NCI-H2107 treated with DMSO at 0.1 percent for 48 hours (cell line): Measurements from ENCODE around the gene KRT86.
"Not testable (repeated sequence)": the region's sequence is repeated elsewhere in the genome, so short reads cannot be mapped to it uniquely, and the experiment has no call there.

ENCODE experiments used
- DNase-seq: peaks from one replicate; lab custom pipeline; 2025; ENCODE audit not compliant: unreplicated experiment; lab: John Stamatoyannopoulos, UW

Gene KRT86

GRCh38 chr12:52290483-52291134 is 16.2 kb downstream of the KRT86 start:
- not testable (repeated sequence) for DNase-seq

GRCh38 chr12:52291267-52291935 is 17.0 kb downstream of the KRT86 start, which contains the start of gene KRT81:
KRT81 (minus strand) TSS chr12:52291534; CDS start chr12:52291465, 69 bp downstream.
- no peak for DNase-seq

DNA sequence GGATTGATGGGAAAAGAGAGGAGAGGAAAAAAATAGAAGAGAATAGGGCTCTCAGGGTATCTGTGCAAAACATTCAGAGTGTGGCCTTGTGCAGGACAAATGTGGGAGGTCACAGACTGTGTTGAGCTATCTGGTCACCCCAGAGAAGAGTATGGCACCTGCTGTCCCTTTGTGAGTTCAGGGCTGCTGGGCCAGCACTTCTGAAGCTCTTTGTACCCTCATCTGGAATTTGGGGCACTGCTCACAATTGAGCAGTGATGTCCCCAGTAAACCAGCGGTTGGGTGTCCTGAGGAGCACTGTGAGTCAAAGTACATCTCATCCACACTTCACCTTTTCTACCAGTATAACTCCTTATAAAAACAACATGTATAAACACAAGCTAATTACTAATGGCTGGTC is 19.5 kb downstream of the KRT86 start:
- no peak for DNase-seq

DNA sequence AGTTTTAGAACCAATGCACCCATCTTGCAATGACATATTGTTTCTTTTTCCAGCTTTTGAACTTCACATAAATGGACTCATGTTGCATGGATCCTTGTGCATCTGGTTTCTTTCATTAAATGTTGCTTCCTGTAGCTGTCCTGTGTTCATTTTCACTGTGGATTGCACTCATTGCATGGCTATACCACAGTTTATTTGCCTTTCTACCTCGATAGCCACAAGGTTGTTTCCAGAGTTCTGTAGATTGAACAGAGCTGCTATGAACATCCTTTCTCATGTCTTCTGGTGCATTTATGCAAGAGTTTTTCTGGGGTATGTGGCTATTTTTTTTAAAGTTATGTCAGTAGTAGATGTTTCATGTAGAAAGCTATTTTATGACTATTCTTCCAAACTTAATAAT is 20.4 kb downstream of the KRT86 start:
- DNase-seq = no peak

DNA sequence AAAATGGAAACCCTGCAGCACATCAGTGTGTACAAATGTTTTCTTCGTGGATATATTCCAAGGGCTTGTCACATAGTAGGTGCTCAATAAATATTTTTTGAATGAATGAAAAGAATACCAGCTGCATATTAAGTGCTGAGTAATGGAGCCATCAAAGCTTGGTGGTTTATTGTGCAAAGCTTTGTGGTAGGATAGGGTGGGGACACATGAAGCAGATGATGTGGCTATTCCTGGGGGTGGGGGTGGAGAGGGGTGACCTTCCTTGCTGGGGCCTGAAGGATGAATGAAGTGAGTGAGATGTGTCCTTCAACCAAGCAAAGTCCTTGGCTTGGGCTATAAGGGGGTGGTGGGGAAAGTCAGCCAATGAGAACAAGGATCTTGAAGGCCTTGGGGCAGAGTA is 21.2 kb downstream of the KRT86 start:
- DNase-seq = no peak

DNA sequence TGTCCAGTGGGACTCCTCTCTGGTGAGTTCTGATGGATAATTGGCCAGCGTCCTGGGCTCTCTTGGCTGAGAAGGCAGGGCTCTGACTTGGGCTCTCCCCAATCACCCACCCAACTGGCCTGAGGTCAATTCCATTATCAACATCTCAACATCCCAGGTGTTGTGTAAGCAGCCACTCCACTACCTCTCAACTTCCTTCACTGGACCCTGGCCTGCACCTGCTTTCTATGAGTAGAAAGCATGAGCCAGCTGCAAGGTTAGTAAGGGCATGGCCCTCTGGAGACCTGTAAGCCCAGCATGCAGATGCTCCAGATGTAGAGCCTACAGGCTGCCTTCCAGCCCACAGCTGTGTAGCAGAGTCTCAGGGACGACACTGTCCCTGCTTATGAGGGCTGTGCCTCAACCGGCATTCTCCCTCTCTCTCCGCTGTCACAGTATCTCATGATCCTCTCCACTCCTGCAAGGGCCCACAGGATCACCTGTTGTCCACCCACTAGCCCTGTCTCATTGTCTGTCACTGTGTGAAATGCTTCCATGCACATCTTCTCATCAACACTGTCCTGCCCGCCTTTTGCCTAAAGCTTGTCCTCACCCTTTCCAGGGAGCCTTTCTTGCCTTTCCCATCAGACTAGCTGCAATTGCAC is 22.2 kb downstream of the KRT86 start:
- no peak for DNase-seq

- no peak for DNase-seq
Measured at GRCh38 chr12:52298677-52299190, 24.3 kb downstream of the KRT86 start.

DNA sequence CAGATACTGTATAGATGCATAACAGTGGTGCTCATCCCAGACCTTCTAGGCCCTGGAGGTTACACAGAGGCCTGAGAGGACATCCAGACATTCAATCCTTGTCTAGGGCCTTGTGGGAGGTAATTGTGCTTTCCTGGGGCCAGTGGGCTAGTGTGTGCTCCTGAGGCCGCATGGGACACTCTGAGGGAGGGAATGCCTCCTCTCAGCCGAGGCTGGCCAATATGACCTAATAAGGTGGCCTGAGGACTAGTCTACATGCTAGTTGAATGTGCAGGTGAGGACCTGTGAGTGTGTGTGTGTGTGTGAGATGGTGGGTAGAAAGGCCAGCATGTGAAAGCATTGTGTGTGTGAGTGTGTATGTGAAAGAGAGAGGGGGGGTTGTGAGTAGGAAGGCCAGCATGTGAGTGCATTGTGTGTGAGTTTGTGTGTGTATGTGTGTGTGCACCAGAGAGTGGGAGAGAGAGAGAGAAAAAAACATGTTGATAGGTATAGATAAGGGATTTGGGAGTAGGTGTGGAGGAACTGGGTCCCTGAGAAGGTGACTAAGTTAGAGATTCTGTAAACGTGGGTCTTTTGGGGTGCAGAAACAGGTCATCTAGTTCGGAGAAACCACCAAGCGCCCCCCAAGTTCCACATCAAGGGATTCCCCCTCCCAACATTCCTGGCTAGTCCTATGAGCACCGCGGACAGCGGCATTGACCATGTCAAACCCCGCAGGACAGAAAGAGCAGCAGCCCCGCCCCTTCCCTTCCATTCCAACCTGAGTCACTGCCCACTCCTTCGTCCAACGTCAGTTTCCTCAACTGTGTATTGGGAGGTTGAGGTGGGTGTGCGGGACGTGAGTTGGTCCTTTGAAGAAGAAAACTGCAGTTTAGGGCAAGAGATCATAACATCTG is 26.6 kb downstream of the KRT86 start:
- no peak for DNase-seq

- DNase-seq = not testable (repeated sequence)
Measured at GRCh38 chr12:52301721-52302120, 27.3 kb downstream of the KRT86 start.

DNA sequence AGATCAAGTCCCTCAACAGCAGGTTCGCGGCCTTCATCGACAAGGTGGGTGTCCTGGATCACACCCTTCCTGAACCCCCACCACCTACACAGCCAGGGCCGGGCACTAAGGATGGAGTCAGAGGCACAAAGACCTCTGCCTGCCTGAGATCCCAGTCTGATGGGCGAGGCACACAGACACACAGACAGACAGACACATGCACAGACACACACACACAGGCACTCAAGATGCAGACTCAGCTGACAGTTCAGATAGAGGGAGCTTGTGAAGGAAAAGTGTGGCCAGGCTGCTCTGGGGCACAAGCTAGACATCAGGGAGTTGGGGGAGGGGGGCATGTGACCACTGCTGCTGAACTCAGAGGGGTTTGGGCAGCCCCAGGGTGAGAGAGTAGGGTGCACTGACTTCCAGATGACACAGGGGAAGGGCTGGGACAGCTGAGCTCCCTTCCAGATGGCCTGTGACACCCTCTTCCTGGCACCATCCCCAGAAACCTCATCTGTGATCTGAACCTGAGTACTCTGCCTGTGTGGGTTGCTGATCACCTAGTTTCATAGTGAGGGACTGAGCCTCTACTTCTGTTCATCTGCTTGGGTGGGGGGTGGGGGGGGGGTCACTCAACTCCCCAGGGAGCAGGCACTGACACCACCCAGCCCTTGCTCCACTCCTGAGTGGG is 27.9 kb downstream of the KRT86 start:
- DNase-seq = not testable (repeated sequence)

- DNase-seq = not testable (repeated sequence)
Measured at GRCh38 chr12:52304941-52305411, 30.5 kb downstream of the KRT86 start.

DNA sequence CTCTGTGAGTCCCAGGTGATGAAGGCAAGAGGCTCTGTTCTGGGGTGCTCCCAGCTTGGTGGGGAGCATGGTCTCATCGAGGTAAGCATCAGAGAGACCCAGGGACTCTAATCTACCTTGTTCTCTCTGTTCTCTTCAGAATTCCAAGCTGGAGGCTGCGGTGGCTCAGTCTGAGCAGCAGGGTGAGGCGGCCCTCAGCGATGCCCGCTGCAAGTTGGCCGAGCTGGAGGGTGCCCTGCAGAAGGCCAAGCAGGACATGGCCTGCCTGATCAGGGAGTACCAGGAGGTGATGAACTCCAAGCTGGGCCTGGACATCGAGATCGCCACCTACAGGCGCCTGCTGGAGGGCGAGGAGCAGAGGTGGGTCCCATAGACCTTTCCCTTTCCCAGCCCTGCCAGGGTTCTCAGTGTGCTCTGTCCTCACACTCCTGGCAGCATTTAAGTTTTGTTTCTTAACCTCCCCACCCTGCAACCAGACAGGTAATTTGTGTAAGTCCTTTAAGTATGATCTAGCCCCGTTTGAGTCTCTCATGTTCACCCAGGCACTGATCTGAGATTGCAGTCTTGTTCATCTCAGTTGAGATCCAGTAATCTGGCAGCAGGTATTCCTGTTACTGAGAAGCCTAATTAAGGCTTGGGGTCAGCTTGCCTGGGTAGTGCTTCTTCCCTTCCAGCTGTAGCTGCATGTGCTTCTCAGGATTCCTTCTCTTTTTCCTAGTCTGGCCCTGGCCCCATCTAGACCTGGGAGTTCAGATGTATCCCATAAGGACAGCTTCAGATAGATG is 31.7 kb downstream of the KRT86 start:
- DNase-seq = no peak

DNA sequence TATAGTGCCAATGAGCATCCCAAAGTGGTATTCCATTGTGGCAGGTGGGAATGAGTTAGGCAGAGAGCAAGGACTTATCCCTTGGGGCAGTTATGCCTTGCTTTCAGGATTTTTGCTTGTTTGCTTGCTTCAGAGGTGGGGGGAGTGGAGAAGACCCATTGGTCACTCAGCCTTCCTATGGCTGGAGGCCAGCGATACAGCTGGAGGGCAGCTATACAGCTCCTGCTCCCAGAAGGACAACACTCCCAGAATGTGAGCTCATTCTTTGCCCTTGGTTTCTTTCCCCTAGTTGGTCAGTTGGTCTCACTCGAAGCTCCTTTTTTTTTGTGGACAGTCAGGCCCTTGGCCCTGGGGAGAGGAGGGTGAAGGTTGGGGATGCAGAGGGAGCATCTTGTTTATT is 32.3 kb downstream of the KRT86 start:
- no peak for DNase-seq

- no peak for DNase-seq
Measured at GRCh38 chr12:52307836-52308805, 33.7 kb downstream of the KRT86 start.

- DNase-seq = no peak
Measured at GRCh38 chr12:52308806-52309425, 34.5 kb downstream of the KRT86 start.

GRCh38 chr12:52310622-52311284 is 36.3 kb downstream of the KRT86 start:
- peak; percentile 84 for DNase-seq

GRCh38 chr12:52311285-52311648 is 36.8 kb downstream of the KRT86 start:
- DNase-seq = no peak
